NK-92 treated with Interleukin-12 subunit alpha and Interleukin-12 subunit beta, amount 100 ng/mL, for 24 hours (cell line): ENCODE results near the gene DCDC2B.
A peak's percentile ranks its signal among the peaks of the same experiment; 100 is the strongest.

Experiments used
- DNase-seq: peaks from one replicate; lab custom pipeline; 2025; lab: John Stamatoyannopoulos, UW

DCDC2B gene

GRCh38 chr1:32195972-32196823 lies 12.7 kb upstream of the DCDC2B start:
- no peak for DNase-seq

GRCh38 chr1:32197074-32197473 lies 11.8 kb upstream of the DCDC2B start:
- DNase-seq: no peak

- DNase-seq: no peak
Measured at GRCh38 chr1:32197837-32198236, 11.1 kb upstream of the DCDC2B start.

- no peak for DNase-seq
Measured at GRCh38 chr1:32198237-32199042, 10.4 kb upstream of the DCDC2B start.

- no peak for DNase-seq
Measured at GRCh38 chr1:32199043-32199716, 9.7 kb upstream of the DCDC2B start.

- no peak for DNase-seq
Measured at GRCh38 chr1:32199717-32200072, 9.2 kb upstream of the DCDC2B start.

- DNase-seq: peak; percentile 43
Measured at GRCh38 chr1:32200226-32201010, 8.5 kb upstream of the DCDC2B start, which contains the start of gene CCDC28B. Gene CCDC28B, plus strand, starts transcription at chr1:32200595. Its CDS starts 1,341 bp downstream, at chr1:32201936.

- peak; percentile 67 for DNase-seq
Measured at GRCh38 chr1:32201011-32201855, 7.7 kb upstream of the DCDC2B start.

- DNase-seq: no peak
Measured at GRCh38 chr1:32204943-32205361, 3.9 kb upstream of the DCDC2B start.

GRCh38 chr1:32205401-32206370 lies 3.2 kb upstream of the DCDC2B start, which contains the start of gene IQCC:
Gene IQCC, plus strand, starts transcription at chr1:32205671. Its CDS starts 11 bp downstream, at chr1:32205682.
- DNase-seq: peak; percentile 70

- no peak for DNase-seq
Measured at GRCh38 chr1:32208469-32208868, 420 bp upstream of the DCDC2B start.

GRCh38 chr1:32215629-32216480 lies 7.0 kb downstream of the DCDC2B start:
- peak; percentile 24 for DNase-seq

- DNase-seq: no peak
Measured at GRCh38 chr1:32216566-32216965, 7.7 kb downstream of the DCDC2B start.

GRCh38 chr1:32219022-32219421 lies 10.1 kb downstream of the DCDC2B start:
- DNase-seq: no peak

- DNase-seq: no peak
Measured at GRCh38 chr1:32220746-32221580, 12.1 kb downstream of the DCDC2B start.

GRCh38 chr1:32221581-32221979 lies 12.7 kb downstream of the DCDC2B start:
- DNase-seq: no peak

- peak; percentile 81 for DNase-seq
Measured at GRCh38 chr1:32221980-32222755, 13.3 kb downstream of the DCDC2B start, which contains the start of the genes EIF3I and TMEM234. Gene EIF3I, plus strand, starts transcription at chr1:32222407. Its CDS starts 35 bp downstream, at chr1:32222442. Gene TMEM234, minus strand, starts transcription at chr1:32222353. Its CDS starts 31 bp downstream, at chr1:32222322.
